ENCODE measurements around the gene C4BPB. TPM values are rescaled to one million over a fixed set of nuclear protein-coding genes. Genes with fewer than 3 reads are reported as not detected.

Gene C4BPB
- total RNA-seq, 2 experiments from 2014 or later, result not detected

DNA sequence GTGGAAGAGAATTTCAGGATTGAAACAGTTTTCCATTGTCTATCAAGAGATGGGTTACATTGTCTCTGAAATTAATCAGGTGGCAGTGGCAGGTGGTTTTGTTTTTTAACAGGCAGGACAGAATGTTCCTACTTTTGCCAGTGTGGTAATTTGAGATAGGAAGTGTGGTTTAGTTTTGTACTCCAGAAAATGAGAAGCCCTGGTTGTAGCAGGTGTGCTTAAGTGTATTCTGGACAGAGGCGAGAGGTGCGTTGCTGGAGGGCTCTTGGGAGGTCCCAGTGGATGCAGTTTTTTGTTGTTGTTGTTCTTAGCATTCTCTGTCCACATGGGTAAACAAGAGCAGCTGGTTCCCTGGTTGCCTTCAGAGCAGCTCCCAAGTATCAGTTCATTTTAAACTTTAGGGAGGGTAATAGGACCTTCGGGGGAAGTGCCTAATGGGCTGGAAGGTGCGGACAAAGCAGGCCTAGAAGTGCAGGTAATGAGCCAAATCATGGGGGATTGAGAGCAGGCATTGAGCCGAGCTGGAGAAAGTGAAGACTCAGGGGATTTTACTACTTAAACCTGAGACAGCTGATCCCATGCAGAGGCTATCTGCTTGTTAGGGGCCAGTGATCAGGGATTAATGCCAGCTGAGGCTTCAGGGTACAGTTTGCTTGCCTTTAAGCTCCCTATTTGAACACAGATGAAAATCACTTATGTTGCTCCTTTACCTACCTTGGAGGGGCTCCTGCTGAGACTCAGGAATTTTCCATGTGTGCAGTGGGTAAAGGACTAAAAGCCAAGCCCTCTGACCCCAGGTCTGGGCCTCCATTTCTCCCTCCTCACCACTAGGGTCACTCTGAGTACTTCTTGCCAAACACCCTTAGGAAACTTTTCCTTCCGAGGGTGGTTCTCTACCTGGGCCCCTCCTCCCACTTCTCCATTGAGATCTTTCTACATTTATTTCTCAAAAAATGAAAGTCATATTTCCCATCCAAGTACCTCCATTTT lies 29.5 kb upstream of the C4BPB start:
- ChIA-PET POLR2A (interaction anchor here (0.5 to 1.2 kb wide), 3 partner anchors 21 to 407 kb away, joined by 3 read pairs; no protein-coding TSS in a partner anchor), CTCF (ENCODE audit: unreplicated experiment) (no interaction called here)
- BruUV-seq (replicated peaks), result no TSS peak
- TF ChIP-seq, protein P1, sequence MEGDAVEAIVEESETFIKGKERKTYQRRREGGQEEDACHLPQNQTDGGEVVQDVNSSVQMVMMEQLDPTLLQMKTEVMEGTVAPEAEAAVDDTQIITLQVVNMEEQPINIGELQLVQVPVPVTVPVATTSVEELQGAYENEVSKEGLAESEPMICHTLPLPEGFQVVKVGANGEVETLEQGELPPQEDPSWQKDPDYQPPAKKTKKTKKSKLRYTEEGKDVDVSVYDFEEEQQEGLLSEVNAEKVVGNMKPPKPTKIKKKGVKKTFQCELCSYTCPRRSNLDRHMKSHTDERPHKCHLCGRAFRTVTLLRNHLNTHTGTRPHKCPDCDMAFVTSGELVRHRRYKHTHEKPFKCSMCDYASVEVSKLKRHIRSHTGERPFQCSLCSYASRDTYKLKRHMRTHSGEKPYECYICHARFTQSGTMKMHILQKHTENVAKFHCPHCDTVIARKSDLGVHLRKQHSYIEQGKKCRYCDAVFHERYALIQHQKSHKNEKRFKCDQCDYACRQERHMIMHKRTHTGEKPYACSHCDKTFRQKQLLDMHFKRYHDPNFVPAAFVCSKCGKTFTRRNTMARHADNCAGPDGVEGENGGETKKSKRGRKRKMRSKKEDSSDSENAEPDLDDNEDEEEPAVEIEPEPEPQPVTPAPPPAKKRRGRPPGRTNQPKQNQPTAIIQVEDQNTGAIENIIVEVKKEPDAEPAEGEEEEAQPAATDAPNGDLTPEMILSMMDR (conservative IDR thresholded peaks at IDR 0.05; ENCODE audit: low read length), result peak; percentile 52
- TF ChIP-seq EZH2phosphoT487 (IDR thresholded peaks at IDR 0.05; ENCODE audit: borderline replicate concordance, low read depth, low read length), result no peak
- H3K9me3 ChIP-seq (ENCODE audit: low read length), result no peaks in the 10 kb centered on the region
- peak overlapping the region; percentile 62 for H3K27ac ChIP-seq (ENCODE audit: low read depth, low read length, poor library complexity, severe bottlenecking)
- H3K36me3 ChIP-seq (ENCODE audit: insufficient read depth, low read length), result peaks cover 23% of the 10 kb centered on the region
- peaks cover 55% of the 10 kb centered on the region for H3K4me1 ChIP-seq (ENCODE audit: insufficient read depth, low read length, poor library complexity, severe bottlenecking)
- H4K20me1 ChIP-seq (ENCODE audit: insufficient read depth, low read length), result no peaks in the 10 kb centered on the region
- H3K9me2 ChIP-seq (ENCODE audit: insufficient read depth, low read length), result no peaks in the 10 kb centered on the region
- intact Hi-C loops (cut with micrococcal nuclease; ENCODE audit: unreplicated experiment), result no loop called here
- peak overlapping the region; percentile 14 for H3K4me2 ChIP-seq (ENCODE audit: low read length)
- peak; percentile 36 for DNase-seq (ENCODE audit: low spot score)
- no peak overlapping the region for H3K4me3 ChIP-seq (ENCODE audit: low read depth, low read length, poor library complexity, severe bottlenecking)
- no peaks in the 10 kb centered on the region for H3K79me2 ChIP-seq (ENCODE audit: insufficient read depth, low read depth, low read length)
- no peak overlapping the region for H2AFZ ChIP-seq (ENCODE audit: low read length)

DNA sequence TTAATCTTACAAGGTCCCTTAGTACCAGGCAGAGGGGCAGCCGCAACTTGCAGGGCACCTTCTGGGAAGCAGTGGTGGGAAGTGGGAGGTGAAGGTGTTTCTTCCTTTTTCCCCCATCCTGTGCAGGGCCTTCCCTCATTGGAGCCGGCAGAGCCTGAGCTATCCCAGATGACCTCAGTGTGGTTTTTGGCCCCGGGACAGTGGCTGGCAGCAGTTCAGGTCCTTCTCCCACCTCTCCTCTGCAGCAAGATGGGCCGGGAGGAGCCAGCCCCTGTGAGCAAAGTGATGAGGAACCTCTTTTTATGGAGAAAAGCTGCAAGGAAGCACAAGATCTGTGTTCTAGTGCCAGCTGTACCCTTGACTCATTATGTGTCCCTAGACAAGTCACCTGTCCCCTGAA lies 28.8 kb upstream of the C4BPB start:
- no peak overlapping the region for H3K27ac ChIP-seq (ENCODE audit: low read depth, low read length, poor library complexity, severe bottlenecking)
- BruUV-seq (replicated peaks), result no TSS peak
- ChIA-PET POLR2A (interaction anchor here (0.7 to 0.9 kb wide), 2 partner anchors 321 to 352 kb away, joined by 3 read pairs; no protein-coding TSS in a partner anchor), CTCF (ENCODE audit: unreplicated experiment) (interaction anchor here (0.8 kb wide), 1 partner anchor 7 kb away, joined by 3 read pairs; no protein-coding TSS in a partner anchor)
- no peaks in the 10 kb centered on the region for H3K9me2 ChIP-seq (ENCODE audit: insufficient read depth, low read length)
- no peak overlapping the region for H3K4me2 ChIP-seq (ENCODE audit: low read length)
- H2AFZ ChIP-seq (ENCODE audit: low read length), result no peak overlapping the region
- intact Hi-C loops (cut with micrococcal nuclease; ENCODE audit: unreplicated experiment), result no loop called here
- no peaks in the 10 kb centered on the region for H4K20me1 ChIP-seq (ENCODE audit: insufficient read depth, low read length)
- no peaks in the 10 kb centered on the region for H3K9me3 ChIP-seq (ENCODE audit: low read length)
- DNase-seq (ENCODE audit: low spot score), result no peak
- peaks cover 30% of the 10 kb centered on the region for H3K36me3 ChIP-seq (ENCODE audit: insufficient read depth, low read length)
- no peak for TF ChIP-seq EZH2phosphoT487 (IDR thresholded peaks at IDR 0.05; ENCODE audit: borderline replicate concordance, low read depth, low read length)
- TF ChIP-seq, protein P1 (conservative IDR thresholded peaks at IDR 0.05; ENCODE audit: low read length), result no peak; the same call in 1 of the 2 replicates
- peaks cover 48% of the 10 kb centered on the region for H3K4me1 ChIP-seq (ENCODE audit: insufficient read depth, low read length, poor library complexity, severe bottlenecking)
- no peaks in the 10 kb centered on the region for H3K79me2 ChIP-seq (ENCODE audit: insufficient read depth, low read depth, low read length)
- H3K4me3 ChIP-seq (ENCODE audit: low read depth, low read length, poor library complexity, severe bottlenecking), result no peak overlapping the region

Data from OCI-LY7 (cell line).